Heart left ventricle (tissue), 16 donors: Measurements from ENCODE around the gene NGLY1. TPM values are rescaled to one million over a fixed set of nuclear protein-coding genes. Genes with fewer than 3 reads are reported as not detected.

Source experiments
- ATAC-seq, 4 donors: fragments of 200-7000 bp; cut with Tn5 transposase; one replicate each; pipeline ENCODE4 v1.9.1; 2020 to 2022; ENCODE audit warnings: moderate library complexity in 4 of 4, mild to moderate bottlenecking in 3 of 4, moderate number of reproducible peaks in 1 of 4
- DNase-seq, 5 donors: peaks; one replicate each; pipeline ENCODE4 v3.0.0-alpha.2; 2020
- H3K27ac ChIP-seq, 12 donors: fragments of 200-600 bp; sonication (generic) in 4 of 12; one replicate each; pipeline versions ENCODE4 v1.5.0 to v1.8.0; 2016 to 2022; ENCODE audit warnings: mild to moderate bottlenecking in 2 of 12
- H3K27me3 ChIP-seq, 9 donors: fragments of 200-600 bp; sonication (generic) in 2 of 9; one replicate each; pipeline versions ENCODE4 v1.5.1 to v1.8.0; 2016 to 2022; ENCODE audit warnings: mild to moderate bottlenecking in 3 of 9
- H3K36me3 ChIP-seq, 9 donors: fragments of 200-600 bp; sonication (generic) in 2 of 9; one replicate each; pipeline versions ENCODE4 v1.5.0 to v1.8.0; 2018 to 2022; ENCODE audit warnings: mild to moderate bottlenecking in 2 of 9
- H3K4me1 ChIP-seq, 12 donors: fragments of 200-600 bp; sonication (generic) in 4 of 12; one replicate each; pipeline versions ENCODE4 v1.5.0 to v1.8.0; 2016 to 2022; ENCODE audit warnings: mild to moderate bottlenecking in 3 of 12
- H3K4me3 ChIP-seq, 12 donors: fragments of 200-600 bp; sonication (generic) in 4 of 12; one replicate each; pipeline versions ENCODE4 v1.5.0 to v1.8.0; 2017 to 2022; ENCODE audit warnings: mild to moderate bottlenecking in 9 of 12, moderate library complexity in 4 of 12
- H3K9me3 ChIP-seq, 12 donors: fragments of 200-600 bp; sonication (generic) in 4 of 12; one replicate each; pipeline versions ENCODE4 v1.5.0 to v1.8.0; 2016 to 2022; ENCODE audit warnings: mild to moderate bottlenecking in 1 of 12
- CTCF ChIP-seq, 12 donors: fragments of 200-600 bp; sonication (generic) in 4 of 12; IDR thresholded peaks; one replicate each; pipeline versions ENCODE4 v1.5.0 to v1.8.0; 2018 to 2022; ENCODE audit warnings: antibody characterized with exemption in 12 of 12, mild to moderate bottlenecking in 5 of 12
- POLR2A ChIP-seq, 2 donors: fragments of 450-650 bp; IDR thresholded peaks; one replicate each; pipeline ENCODE4 v1.6.1; 2017; ENCODE audit warnings: antibody characterized with exemption in 2 of 2, mild to moderate bottlenecking in 2 of 2, moderate library complexity in 2 of 2
- WGBS, 4 donors: extraction: QIAGEN DNeasy Blood & Tissue Kit in 2 of 4; methylation state at CpG; one replicate each; pipeline versions ENCODE4 v1.1.5 to v1.1.7; 2013 to 2018; 5-methylcytosine and 5-hydroxymethylcytosine counted together
- intact Hi-C, 10 donors: fragments of 100-400 bp; cut with DNase I; formaldehyde crosslinking; loops; one replicate each; pipeline versions ENCODE4 v1.11.1 to v1.14.2; 2022
- polyA plus RNA-seq, 2 donors: library from polyadenylated mRNA; stranded (reverse); fragments of 200-250 nt; gene quantifications; one replicate each; pipeline ENCODE4 v1.2.3, GENCODE V29; 2013
- total RNA-seq, 9 donors: library from RNA; depleted of rRNA in 2 of 9; stranded (reverse); fragments of >200 nt in 2 of 9; fragmentation: NEBNext Ultra II Directional in 3 of 9; extraction: Animal tissue kit (Norgen Biotek cat#: 25700) in 3 of 9; gene quantifications; one replicate each; pipeline versions ENCODE4 v1.1.0 to v1.2.4, GENCODE V29; 2016 to 2023
- donor health status: ischemic (EF 13 %, LVEDD 7.1; RV severe dilation, severe dysfunction).
- donor health status: healthy with polysubstance abuse.
- donor health status: DM: no; HTN: yes; CAD: no.
- donor health status: DM: no; HTN: no; CAD: no.
- donor health status: ischemic (EF 25% LVEDD 6.9; RV normal size, moderate dysfunction).
- donor health status: ischemic (EF 25% LVEDD 5.7; RV mildly dilated, moderate dysfunction).
- donor health status: healthy.
- donor health status: DM: yes; HTN: yes; CAD: no.
- donor health status: ischemic (EF 35%, LVEDD 5.7; RV mildly dilated, moderate dysfunction).
- donor health status: nonischemic (EF 11% LVEDD 7.7; RV severe dilation, severe dysfunction).
- donor health status: DM: yes; HTN: yes; CAD: no.
- donor health status: PGD.
- donor health status: ischemic (EF 29% LVEDD 5.4; RV normal size, mild dysfunction).
- donor health status: nonischemic (EF 23%, LVEDD 6.1; RV moderate dilation, normal function).

The NGLY1 gene
- total and polyA plus RNA-seq, 11 donors, result 18.5 to 41.0 (median 31.0) TPM

GRCh38 chr3:25692341-25692740, 90.9 kb downstream of the NGLY1 start:
- TF ChIP-seq CTCF (IDR thresholded peaks at IDR 0.05), result no peak
- no peak for TF ChIP-seq POLR2A (IDR thresholded peaks at IDR 0.05)
- Histone ChIP-seq H3K4me3 (no peak overlapping the region), H3K9me3 (no peaks in the 10 kb centered on the region), H3K27me3 (no peaks in the 10 kb centered on the region), H3K4me1 (no peaks in the 10 kb centered on the region), H3K36me3 (no peaks in the 10 kb centered on the region), H3K27ac (no peak overlapping the region)
- ATAC-seq, result no peak
- intact Hi-C loops, result no loop called here
- WGBS, 4 donors, result 64 to 73% (median 66%) methylated on average over 1 of the region's 1 CpG
- no peak for DNase-seq

GRCh38 chr3:25690768-25691533, 92.3 kb downstream of the NGLY1 start:
- 92 to 96% (median 94%) methylated on average over 2 of the region's 2 CpGs for WGBS, 4 donors

GRCh38 chr3:25689226-25689625, 94.0 kb downstream of the NGLY1 start:
- TF ChIP-seq POLR2A (IDR thresholded peaks at IDR 0.05) (no peak), CTCF (IDR thresholded peaks at IDR 0.05) (no peak)
- H3K36me3 ChIP-seq, result no peaks in the 10 kb centered on the region
- H3K4me1 ChIP-seq, result no peaks in the 10 kb centered on the region
- whole genome bisulfite sequencing, 4 donors, result 69 to 75% (median 73%) methylated on average over 3 of the region's 3 CpGs
- intact Hi-C loops, result no loop called here
- ATAC-seq, result no peak
- no peaks in the 10 kb centered on the region for H3K27me3 ChIP-seq
- no peak overlapping the region for H3K27ac ChIP-seq
- H3K9me3 ChIP-seq, result no peaks in the 10 kb centered on the region
- H3K4me3 ChIP-seq, result no peak overlapping the region
- no peak for DNase-seq

More at GRCh38 chr3:25690768-25691533, 92.3 kb downstream of the NGLY1 start:
- Histone ChIP-seq H3K9me3 (no peaks in the 10 kb centered on the region), H3K27ac (no peak overlapping the region), H3K4me3 (no peak overlapping the region), H3K36me3 (no peaks in the 10 kb centered on the region), H3K4me1 (no peaks in the 10 kb centered on the region), H3K27me3 (no peaks in the 10 kb centered on the region)
- TF ChIP-seq POLR2A (IDR thresholded peaks at IDR 0.05), result no peak
- TF ChIP-seq CTCF (IDR thresholded peaks at IDR 0.05), result no peak
- intact Hi-C loops, result no loop called here
- ATAC-seq (no peak), DNase-seq (no peak)

GRCh38 chr3:25687742-25688141, 95.5 kb downstream of the NGLY1 start:
- no peak for DNase-seq
- H3K4me1 ChIP-seq, result no peaks in the 10 kb centered on the region
- H3K4me3 ChIP-seq, result no peak overlapping the region
- intact Hi-C loops, result no loop called here
- H3K9me3 ChIP-seq, result no peaks in the 10 kb centered on the region
- ATAC-seq, result no peak
- WGBS, 4 donors, result 83 to 100% (median 94%) methylated on average over 1 of the region's 1 CpG
- H3K36me3 ChIP-seq, result no peaks in the 10 kb centered on the region
- no peaks in the 10 kb centered on the region for H3K27me3 ChIP-seq
- no peak for TF ChIP-seq POLR2A (IDR thresholded peaks at IDR 0.05)
- no peak for TF ChIP-seq CTCF (IDR thresholded peaks at IDR 0.05)
- H3K27ac ChIP-seq, result no peak overlapping the region
